ENCODE data around the gene DBN1.

GRCh38 chr5:177483994-177484901 lies 10.8 kb upstream of the DBN1 start:
- TF ChIP-seq POLR2AphosphoS5 (IDR thresholded peaks at IDR 0.05; ENCODE audit: low read depth, low read length): no peak
- no peak for TF ChIP-seq REST (IDR thresholded peaks at IDR 0.05; ENCODE audit: insufficient read depth in 1 of 2, low read depth in 2 of 2, low read length in 2 of 2)
